Measurements from ENCODE around the gene RCOR1. TPM values are rescaled to one million over a fixed set of nuclear protein-coding genes. Genes with fewer than 3 reads are reported as not detected.

RCOR1 gene
- total RNA-seq, 1 experiment from 2014 or later = 25.4 TPM

DNA sequence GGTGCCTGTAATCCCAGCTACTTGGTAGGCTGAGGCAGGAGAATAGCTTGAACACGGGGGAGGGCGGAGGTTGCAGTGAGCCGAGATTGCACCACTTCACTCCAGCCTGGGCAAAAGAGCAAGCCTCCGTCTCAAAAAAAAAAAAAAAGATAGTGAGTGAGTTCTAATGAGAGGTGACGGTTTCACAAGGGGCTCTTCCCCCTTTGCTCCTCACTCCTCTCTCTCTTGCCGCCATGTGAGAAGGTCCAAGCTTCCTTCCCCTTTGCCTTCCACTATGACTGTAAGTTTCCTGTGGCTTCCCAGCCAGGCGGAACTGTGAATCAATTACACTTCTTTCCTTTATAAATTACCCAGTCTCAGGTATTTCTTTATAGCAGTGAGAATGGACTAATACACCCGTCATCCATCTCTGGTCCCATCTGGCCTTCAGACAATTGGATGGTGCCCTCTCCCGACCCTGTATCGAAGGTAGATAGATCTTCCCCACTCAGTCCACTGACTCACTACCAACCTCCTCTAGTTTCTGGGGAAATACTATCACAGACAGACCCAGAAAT lies 27.0 kb upstream of the RCOR1 start (continued):
- TF ChIP-seq OVOL2 (CRISPR knock-in tag; IDR thresholded peaks at IDR 0.05; ENCODE audit: borderline replicate concordance) (no peak), ZNF416 (CRISPR knock-in tag; IDR thresholded peaks at IDR 0.05) (no peak), ZNF232 (CRISPR knock-in tag; IDR thresholded peaks at IDR 0.05) (no peak), PRRX2 (CRISPR knock-in tag; IDR thresholded peaks at IDR 0.05) (no peak), NFE2L1 (CRISPR knock-in tag; IDR thresholded peaks at IDR 0.05) (no peak)
- TF ChIP-seq, protein P1, sequence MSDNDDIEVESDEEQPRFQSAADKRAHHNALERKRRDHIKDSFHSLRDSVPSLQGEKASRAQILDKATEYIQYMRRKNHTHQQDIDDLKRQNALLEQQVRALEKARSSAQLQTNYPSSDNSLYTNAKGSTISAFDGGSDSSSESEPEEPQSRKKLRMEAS (CRISPR knock-in tag; IDR thresholded peaks at IDR 0.05) = no peak
- TF ChIP-seq, protein P2, sequence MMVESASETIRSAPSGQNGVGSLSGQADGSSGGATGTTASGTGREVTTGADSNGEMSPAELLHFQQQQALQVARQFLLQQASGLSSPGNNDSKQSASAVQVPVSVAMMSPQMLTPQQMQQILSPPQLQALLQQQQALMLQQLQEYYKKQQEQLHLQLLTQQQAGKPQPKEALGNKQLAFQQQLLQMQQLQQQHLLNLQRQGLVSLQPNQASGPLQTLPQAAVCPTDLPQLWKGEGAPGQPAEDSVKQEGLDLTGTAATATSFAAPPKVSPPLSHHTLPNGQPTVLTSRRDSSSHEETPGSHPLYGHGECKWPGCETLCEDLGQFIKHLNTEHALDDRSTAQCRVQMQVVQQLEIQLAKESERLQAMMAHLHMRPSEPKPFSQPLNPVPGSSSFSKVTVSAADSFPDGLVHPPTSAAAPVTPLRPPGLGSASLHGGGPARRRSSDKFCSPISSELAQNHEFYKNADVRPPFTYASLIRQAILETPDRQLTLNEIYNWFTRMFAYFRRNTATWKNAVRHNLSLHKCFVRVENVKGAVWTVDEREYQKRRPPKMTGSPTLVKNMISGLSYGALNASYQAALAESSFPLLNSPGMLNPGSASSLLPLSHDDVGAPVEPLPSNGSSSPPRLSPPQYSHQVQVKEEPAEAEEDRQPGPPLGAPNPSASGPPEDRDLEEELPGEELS (CRISPR knock-in tag; IDR thresholded peaks at IDR 0.05) = no peak
- TF ChIP-seq, protein P3, sequence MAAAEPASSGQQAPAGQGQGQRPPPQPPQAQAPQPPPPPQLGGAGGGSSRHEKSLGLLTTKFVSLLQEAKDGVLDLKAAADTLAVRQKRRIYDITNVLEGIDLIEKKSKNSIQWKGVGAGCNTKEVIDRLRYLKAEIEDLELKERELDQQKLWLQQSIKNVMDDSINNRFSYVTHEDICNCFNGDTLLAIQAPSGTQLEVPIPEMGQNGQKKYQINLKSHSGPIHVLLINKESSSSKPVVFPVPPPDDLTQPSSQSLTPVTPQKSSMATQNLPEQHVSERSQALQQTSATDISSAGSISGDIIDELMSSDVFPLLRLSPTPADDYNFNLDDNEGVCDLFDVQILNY (CRISPR knock-in tag; IDR thresholded peaks at IDR 0.05) = no peak

DNA sequence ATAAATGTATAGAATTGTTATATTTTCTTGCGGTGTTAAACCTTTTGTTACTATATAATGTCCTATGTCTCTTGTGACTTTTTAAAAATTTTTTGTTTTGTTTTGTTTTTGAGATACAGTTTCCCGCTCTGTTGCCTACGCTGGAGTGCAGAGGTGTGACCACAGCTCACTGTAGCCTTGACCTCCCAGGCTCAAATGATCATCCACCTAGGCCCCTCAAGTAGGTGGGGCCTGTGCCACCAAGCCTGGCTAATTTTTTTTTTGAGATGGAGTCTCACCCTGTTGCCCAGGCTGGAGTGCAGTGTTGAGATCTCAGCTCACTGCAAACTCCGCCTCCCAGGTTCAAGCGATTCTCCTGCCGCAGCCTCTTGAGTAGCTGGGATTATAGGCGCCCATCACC lies 26.5 kb upstream of the RCOR1 start:
- no peak for ATAC-seq
- POLR2A ChIA-PET = no interaction called here
- Mint-ChIP-seq H3K9me3 (peaks cover 14% of the 10 kb centered on the region), H3K27me3 (ENCODE audit: low read depth) (peaks cover 6% of the 10 kb centered on the region; the same call in 1 of the 2 replicates), H3K4me3 (no peak overlapping the region), H3K27ac (no peak overlapping the region), H3K4me1 (peaks cover 22% of the 10 kb centered on the region), H3K36me3 (peaks cover 8% of the 10 kb centered on the region)
- TF ChIP-seq ZBTB21 (CRISPR knock-in tag; IDR thresholded peaks at IDR 0.05; ENCODE audit: borderline replicate concordance) = no peak
- TF ChIP-seq JUN (CRISPR knock-in tag; IDR thresholded peaks at IDR 0.05) = no peak
- TF ChIP-seq, protein P4, sequence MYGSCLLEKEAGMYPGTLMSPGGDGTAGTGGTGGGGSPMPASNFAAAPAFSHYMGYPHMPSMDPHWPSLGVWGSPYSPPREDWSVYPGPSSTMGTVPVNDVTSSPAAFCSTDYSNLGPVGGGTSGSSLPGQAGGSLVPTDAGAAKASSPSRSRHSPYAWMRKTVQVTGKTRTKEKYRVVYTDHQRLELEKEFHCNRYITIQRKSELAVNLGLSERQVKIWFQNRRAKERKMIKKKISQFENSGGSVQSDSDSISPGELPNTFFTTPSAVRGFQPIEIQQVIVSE (CRISPR knock-in tag; IDR thresholded peaks at IDR 0.05; ENCODE audit: borderline replicate concordance) = no peak
- TF ChIP-seq NFYB (CRISPR knock-in tag; conservative IDR thresholded peaks at IDR 0.05; ENCODE audit: low read depth) = no peak
- no peak for DNase-seq (ENCODE audit: low spot score)
- CTCF ChIA-PET = interaction anchor here (0.8 kb wide), 1 partner anchor 41 kb away, joined by 3 read pairs; no protein-coding TSS in a partner anchor

DNA sequence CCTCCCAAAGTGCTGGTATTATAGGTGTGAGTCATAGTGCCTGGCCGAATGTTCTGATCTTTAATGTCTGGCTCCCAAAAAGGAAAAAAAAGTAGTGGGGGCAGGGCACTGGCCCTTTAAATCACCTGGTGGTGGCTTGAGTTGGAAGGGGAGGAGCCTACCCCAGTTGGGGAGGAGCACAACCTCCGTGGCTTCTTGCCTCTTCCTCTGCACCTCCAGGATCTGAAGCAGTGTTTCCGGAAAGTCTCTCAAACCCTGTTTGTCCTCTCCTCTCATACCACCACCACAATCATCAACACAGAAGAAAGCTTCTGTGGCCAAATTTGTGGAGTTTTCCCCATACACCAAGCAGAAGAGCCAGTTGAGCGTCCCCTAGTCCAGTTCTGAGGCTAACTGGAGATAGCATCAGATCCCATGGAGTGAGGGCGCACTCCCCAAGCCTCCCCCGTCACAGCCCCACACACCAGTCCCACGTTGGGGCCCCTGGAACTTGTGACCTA lies 24.3 kb upstream of the RCOR1 start:
- ChIA-PET POLR2A (interaction anchor here (0.6 kb wide), 1 partner anchor 43 kb away, joined by 3 read pairs; no protein-coding TSS in a partner anchor), CTCF (no interaction called here)
- H3K9me3 Mint-ChIP-seq = peaks cover 13% of the 10 kb centered on the region
- peaks cover 26% of the 10 kb centered on the region for H3K4me1 Mint-ChIP-seq
- DNase-seq (ENCODE audit: low spot score) (peak; percentile 66), ATAC-seq (peak; percentile 96)
- H3K36me3 Mint-ChIP-seq = peaks cover 8% of the 10 kb centered on the region
- H3K27me3 Mint-ChIP-seq (ENCODE audit: low read depth) = peaks cover 6% of the 10 kb centered on the region; the same call in 1 of the 2 replicates
- peak overlapping the region; percentile 39; the same call in 1 of the 2 replicates for H3K4me3 Mint-ChIP-seq
- peak overlapping the region; percentile 91 for H3K27ac Mint-ChIP-seq
- TF ChIP-seq, protein P5, sequence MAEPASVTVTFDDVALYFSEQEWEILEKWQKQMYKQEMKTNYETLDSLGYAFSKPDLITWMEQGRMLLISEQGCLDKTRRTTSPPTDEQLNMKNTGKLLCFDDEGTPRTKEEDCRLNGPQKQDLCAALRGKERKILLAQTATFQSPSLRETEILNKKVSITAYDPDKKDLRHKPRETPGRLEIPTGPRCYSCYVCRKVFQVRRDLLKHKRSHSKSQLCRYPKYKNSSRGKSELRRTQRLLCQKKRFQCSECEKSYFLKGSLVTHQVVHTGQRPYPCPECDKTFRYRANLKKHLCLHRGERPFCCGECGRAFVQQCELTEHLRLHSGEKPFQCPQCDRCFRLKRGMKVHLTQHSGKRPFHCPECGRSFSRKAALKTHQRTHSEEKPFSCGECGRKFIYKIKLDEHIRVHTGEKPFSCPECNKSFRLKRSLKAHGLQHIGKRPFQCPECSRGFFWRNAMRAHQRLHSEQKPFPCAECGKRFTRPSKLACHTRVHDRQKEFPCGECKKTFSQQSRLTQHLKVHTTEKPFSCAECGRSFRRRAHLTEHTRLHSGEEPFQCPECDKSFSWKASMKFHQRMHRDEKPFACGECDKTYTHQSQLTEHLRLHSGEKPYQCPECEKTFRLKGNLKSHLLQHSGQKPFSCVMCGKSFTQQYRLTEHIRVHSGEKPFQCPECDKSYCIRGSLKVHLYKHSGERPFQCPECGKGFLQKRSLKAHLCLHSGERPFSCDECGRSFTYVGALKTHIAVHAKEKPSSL (CRISPR knock-in tag; conservative IDR thresholded peaks at IDR 0.05) = no peak
- TF ChIP-seq FOXJ3 (CRISPR knock-in tag; IDR thresholded peaks at IDR 0.05; ENCODE audit: borderline replicate concordance) = no peak
- TF ChIP-seq ZNF121 (CRISPR knock-in tag; IDR thresholded peaks at IDR 0.05) = no peak
- TF ChIP-seq ELF4 (CRISPR knock-in tag; IDR thresholded peaks at IDR 0.05; ENCODE audit: low read depth) = no peak
- TF ChIP-seq, protein P6, sequence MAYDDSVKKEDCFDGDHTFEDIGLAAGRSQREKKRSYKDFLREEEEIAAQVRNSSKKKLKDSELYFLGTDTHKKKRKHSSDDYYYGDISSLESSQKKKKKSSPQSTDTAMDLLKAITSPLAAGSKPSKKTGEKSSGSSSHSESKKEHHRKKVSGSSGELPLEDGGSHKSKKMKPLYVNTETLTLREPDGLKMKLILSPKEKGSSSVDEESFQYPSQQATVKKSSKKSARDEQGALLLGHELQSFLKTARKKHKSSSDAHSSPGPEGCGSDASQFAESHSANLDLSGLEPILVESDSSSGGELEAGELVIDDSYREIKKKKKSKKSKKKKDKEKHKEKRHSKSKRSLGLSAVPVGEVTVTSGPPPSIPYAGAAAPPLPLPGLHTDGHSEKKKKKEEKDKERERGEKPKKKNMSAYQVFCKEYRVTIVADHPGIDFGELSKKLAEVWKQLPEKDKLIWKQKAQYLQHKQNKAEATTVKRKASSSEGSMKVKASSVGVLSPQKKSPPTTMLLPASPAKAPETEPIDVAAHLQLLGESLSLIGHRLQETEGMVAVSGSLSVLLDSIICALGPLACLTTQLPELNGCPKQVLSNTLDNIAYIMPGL (CRISPR knock-in tag; IDR thresholded peaks at IDR 0.05) = no peak
- TF ChIP-seq, protein P7, sequence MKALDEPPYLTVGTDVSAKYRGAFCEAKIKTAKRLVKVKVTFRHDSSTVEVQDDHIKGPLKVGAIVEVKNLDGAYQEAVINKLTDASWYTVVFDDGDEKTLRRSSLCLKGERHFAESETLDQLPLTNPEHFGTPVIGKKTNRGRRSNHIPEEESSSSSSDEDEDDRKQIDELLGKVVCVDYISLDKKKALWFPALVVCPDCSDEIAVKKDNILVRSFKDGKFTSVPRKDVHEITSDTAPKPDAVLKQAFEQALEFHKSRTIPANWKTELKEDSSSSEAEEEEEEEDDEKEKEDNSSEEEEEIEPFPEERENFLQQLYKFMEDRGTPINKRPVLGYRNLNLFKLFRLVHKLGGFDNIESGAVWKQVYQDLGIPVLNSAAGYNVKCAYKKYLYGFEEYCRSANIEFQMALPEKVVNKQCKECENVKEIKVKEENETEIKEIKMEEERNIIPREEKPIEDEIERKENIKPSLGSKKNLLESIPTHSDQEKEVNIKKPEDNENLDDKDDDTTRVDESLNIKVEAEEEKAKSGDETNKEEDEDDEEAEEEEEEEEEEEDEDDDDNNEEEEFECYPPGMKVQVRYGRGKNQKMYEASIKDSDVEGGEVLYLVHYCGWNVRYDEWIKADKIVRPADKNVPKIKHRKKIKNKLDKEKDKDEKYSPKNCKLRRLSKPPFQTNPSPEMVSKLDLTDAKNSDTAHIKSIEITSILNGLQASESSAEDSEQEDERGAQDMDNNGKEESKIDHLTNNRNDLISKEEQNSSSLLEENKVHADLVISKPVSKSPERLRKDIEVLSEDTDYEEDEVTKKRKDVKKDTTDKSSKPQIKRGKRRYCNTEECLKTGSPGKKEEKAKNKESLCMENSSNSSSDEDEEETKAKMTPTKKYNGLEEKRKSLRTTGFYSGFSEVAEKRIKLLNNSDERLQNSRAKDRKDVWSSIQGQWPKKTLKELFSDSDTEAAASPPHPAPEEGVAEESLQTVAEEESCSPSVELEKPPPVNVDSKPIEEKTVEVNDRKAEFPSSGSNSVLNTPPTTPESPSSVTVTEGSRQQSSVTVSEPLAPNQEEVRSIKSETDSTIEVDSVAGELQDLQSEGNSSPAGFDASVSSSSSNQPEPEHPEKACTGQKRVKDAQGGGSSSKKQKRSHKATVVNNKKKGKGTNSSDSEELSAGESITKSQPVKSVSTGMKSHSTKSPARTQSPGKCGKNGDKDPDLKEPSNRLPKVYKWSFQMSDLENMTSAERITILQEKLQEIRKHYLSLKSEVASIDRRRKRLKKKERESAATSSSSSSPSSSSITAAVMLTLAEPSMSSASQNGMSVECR (CRISPR knock-in tag; IDR thresholded peaks at IDR 0.05; ENCODE audit: borderline replicate concordance) = no peak
- TF ChIP-seq, protein P8, sequence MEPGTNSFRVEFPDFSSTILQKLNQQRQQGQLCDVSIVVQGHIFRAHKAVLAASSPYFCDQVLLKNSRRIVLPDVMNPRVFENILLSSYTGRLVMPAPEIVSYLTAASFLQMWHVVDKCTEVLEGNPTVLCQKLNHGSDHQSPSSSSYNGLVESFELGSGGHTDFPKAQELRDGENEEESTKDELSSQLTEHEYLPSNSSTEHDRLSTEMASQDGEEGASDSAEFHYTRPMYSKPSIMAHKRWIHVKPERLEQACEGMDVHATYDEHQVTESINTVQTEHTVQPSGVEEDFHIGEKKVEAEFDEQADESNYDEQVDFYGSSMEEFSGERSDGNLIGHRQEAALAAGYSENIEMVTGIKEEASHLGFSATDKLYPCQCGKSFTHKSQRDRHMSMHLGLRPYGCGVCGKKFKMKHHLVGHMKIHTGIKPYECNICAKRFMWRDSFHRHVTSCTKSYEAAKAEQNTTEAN (CRISPR knock-in tag; IDR thresholded peaks at IDR 0.05) = no peak
